Suprapubic skin (tissue), 4 donors: Measurements from ENCODE around the gene HNF1B.

Source experiments
- EP300 ChIP-seq: sonication (generic); formaldehyde crosslinking; IDR thresholded peaks from one replicate; pipeline ENCODE4 v1.6.1; 2017; ENCODE audit warnings: antibody characterized with exemption
- POLR2A ChIP-seq, 2 donors: fragments of 450-650 bp; IDR thresholded peaks; one replicate each; pipeline ENCODE4 v1.6.1; 2017; ENCODE audit warnings: antibody characterized with exemption in 2 of 2, mild to moderate bottlenecking in 2 of 2, moderate library complexity in 2 of 2
- POLR2AphosphoS5 ChIP-seq, 3 donors: sonication (generic); formaldehyde crosslinking; IDR thresholded peaks; one replicate each; pipeline ENCODE4 v1.6.1; 2017; ENCODE audit warnings: antibody characterized with exemption in 3 of 3
- TF ChIP-seq, protein P1 (sequence below), 2 donors: fragments of 200-600 bp in 1 of 2; fragments of 450-650 bp in 1 of 2; sonication (generic) in 1 of 2; IDR thresholded peaks; one replicate each; pipeline ENCODE4 v1.5.1; 2016 to 2019; ENCODE audit warnings: antibody characterized with exemption in 2 of 2, mild to moderate bottlenecking in 1 of 2, moderate library complexity in 1 of 2

DNA sequence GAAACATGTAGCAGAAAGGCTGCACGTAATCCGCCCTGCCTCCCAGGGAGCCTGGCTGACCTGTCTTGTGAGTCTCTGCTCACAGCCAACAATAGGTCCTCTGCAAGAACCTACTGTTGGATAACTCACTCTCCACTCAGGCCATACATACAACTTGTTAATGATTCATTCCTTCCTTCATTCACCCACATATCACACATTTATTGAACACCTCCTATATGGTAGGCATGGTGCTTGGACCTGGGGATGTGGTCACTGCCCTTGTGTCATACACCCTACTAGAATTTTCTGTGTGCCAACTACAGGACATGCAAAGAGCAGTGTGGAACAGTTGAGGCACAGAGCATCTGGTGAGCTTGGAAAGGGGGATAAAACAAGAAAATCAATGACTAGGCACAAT lies 28.1 kb upstream of the HNF1B start:
- TF ChIP-seq EP300 (no peak), POLR2A (IDR thresholded peaks at IDR 0.05) (no peak), POLR2AphosphoS5 (IDR thresholded peaks at IDR 0.05) (no peak)
- TF ChIP-seq, protein P1, sequence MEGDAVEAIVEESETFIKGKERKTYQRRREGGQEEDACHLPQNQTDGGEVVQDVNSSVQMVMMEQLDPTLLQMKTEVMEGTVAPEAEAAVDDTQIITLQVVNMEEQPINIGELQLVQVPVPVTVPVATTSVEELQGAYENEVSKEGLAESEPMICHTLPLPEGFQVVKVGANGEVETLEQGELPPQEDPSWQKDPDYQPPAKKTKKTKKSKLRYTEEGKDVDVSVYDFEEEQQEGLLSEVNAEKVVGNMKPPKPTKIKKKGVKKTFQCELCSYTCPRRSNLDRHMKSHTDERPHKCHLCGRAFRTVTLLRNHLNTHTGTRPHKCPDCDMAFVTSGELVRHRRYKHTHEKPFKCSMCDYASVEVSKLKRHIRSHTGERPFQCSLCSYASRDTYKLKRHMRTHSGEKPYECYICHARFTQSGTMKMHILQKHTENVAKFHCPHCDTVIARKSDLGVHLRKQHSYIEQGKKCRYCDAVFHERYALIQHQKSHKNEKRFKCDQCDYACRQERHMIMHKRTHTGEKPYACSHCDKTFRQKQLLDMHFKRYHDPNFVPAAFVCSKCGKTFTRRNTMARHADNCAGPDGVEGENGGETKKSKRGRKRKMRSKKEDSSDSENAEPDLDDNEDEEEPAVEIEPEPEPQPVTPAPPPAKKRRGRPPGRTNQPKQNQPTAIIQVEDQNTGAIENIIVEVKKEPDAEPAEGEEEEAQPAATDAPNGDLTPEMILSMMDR (IDR thresholded peaks at IDR 0.05), result no peak
